HG02885 (cell line): ENCODE measurements around the gene TNC.

Experiments
- ATAC-seq: cut with Tn5 transposase; IDR thresholded peaks from one replicate; pipeline ENCODE4 v1.9.1; 2021; ENCODE audit warnings: mild to moderate bottlenecking; ENCODE audit not compliant: unreplicated experiment, poor library complexity

The TNC gene

GRCh38 chr9:115117999-115118878 is at the start of gene TNC:
Gene TNC (minus strand): TSS chr9:115118157. CDS start chr9:115091018, 27,139 bp downstream.
- no peak for ATAC-seq

GRCh38 chr9:115167175-115167574 is 49.2 kb upstream of the TNC start:
- ATAC-seq: no peak

GRCh38 chr9:115165233-115165632 is 47.3 kb upstream of the TNC start:
- no peak for ATAC-seq

GRCh38 chr9:115164511-115164974 is 46.6 kb upstream of the TNC start:
- no peak for ATAC-seq

GRCh38 chr9:115162946-115163345 is 45.0 kb upstream of the TNC start:
- ATAC-seq: no peak

- no peak for ATAC-seq
Observed at GRCh38 chr9:115161446-115161845, 43.5 kb upstream of the TNC start.

GRCh38 chr9:115158661-115159481 is 40.9 kb upstream of the TNC start:
- ATAC-seq: no peak

- no peak for ATAC-seq
Observed at GRCh38 chr9:115157245-115157674, 39.3 kb upstream of the TNC start.

- ATAC-seq: no peak
Observed at GRCh38 chr9:115155037-115155436, 37.1 kb upstream of the TNC start.

GRCh38 chr9:115154617-115155016 is 36.7 kb upstream of the TNC start:
- ATAC-seq: no peak

- no peak for ATAC-seq
Observed at GRCh38 chr9:115152281-115152820, 34.4 kb upstream of the TNC start.

- ATAC-seq: no peak
Observed at GRCh38 chr9:115148721-115149120, 30.8 kb upstream of the TNC start.

GRCh38 chr9:115146581-115147021 is 28.6 kb upstream of the TNC start:
- ATAC-seq: no peak

- ATAC-seq: no peak
Observed at GRCh38 chr9:115144706-115145105, 26.7 kb upstream of the TNC start.

GRCh38 chr9:115143689-115144088 is 25.7 kb upstream of the TNC start:
- no peak for ATAC-seq

- no peak for ATAC-seq
Observed at GRCh38 chr9:115142517-115143270, 24.7 kb upstream of the TNC start.

GRCh38 chr9:115142090-115142489 is 24.1 kb upstream of the TNC start:
- no peak for ATAC-seq

- no peak for ATAC-seq
Observed at GRCh38 chr9:115141612-115142011, 23.7 kb upstream of the TNC start.

GRCh38 chr9:115138151-115138550 is 20.2 kb upstream of the TNC start:
- no peak for ATAC-seq

GRCh38 chr9:115137526-115137925 is 19.6 kb upstream of the TNC start:
- ATAC-seq: no peak
